ENCODE measurements around the gene CADPS. TPM values are rescaled to one million over a fixed set of nuclear protein-coding genes. Genes with fewer than 3 reads are reported as not detected.

Gene CADPS
- total RNA-seq, 1 experiment from 2014 or later, result not detected

- intact Hi-C loops (cut with micrococcal nuclease; ENCODE audit: unreplicated experiment), result no loop called here
- no peak overlapping the region for H3K27ac ChIP-seq (ENCODE audit: low read depth, low read length, poor library complexity, severe bottlenecking)
- no peaks in the 10 kb centered on the region for H3K36me3 ChIP-seq (ENCODE audit: insufficient read depth, low read length, poor library complexity, severe bottlenecking)
- no peak for DNase-seq (ENCODE audit: low spot score)
- no peaks in the 10 kb centered on the region for H3K9me3 ChIP-seq (ENCODE audit: low read depth, low read length, poor library complexity, severe bottlenecking)
- H3K27me3 ChIP-seq (replicated peaks; ENCODE audit: insufficient read depth, low read depth, low read length, poor library complexity), result no peaks in the 10 kb centered on the region
- H3K4me1 ChIP-seq (ENCODE audit: insufficient read depth, low read length, poor library complexity, severe bottlenecking), result no peaks in the 10 kb centered on the region
- no TSS peak for BruUV-seq (replicated peaks)
- H3K4me3 ChIP-seq (ENCODE audit: low read depth, low read length, poor library complexity, severe bottlenecking), result no peak overlapping the region
- ChIA-PET CTCF (no interaction called here), POLR2A (ENCODE audit: low non-redundant PET) (no interaction called here)
- TF ChIP-seq EZH2 (IDR thresholded peaks at IDR 0.05; ENCODE audit: borderline replicate concordance, low read depth, low read length, poor library complexity, severe bottlenecking) (no peak), CTCF (conservative IDR thresholded peaks at IDR 0.05; ENCODE audit: low read depth, low read length) (no peak)
Measured at GRCh38 chr3:62481962-62482361, 393.3 kb downstream of the CADPS start.

GRCh38 chr3:62480056-62480455, 395.2 kb downstream of the CADPS start:
- no peak for DNase-seq (ENCODE audit: low spot score)
- Histone ChIP-seq H3K9me3 (ENCODE audit: low read depth, low read length, poor library complexity, severe bottlenecking) (no peaks in the 10 kb centered on the region), H3K27ac (ENCODE audit: low read depth, low read length, poor library complexity, severe bottlenecking) (no peak overlapping the region), H3K27me3 (replicated peaks; ENCODE audit: insufficient read depth, low read depth, low read length, poor library complexity) (no peaks in the 10 kb centered on the region), H3K4me3 (ENCODE audit: low read depth, low read length, poor library complexity, severe bottlenecking) (no peak overlapping the region), H3K36me3 (ENCODE audit: insufficient read depth, low read length, poor library complexity, severe bottlenecking) (no peaks in the 10 kb centered on the region), H3K4me1 (ENCODE audit: insufficient read depth, low read length, poor library complexity, severe bottlenecking) (no peaks in the 10 kb centered on the region)
- ChIA-PET POLR2A (ENCODE audit: low non-redundant PET) (no interaction called here), CTCF (no interaction called here)
- no peak for TF ChIP-seq EZH2 (IDR thresholded peaks at IDR 0.05; ENCODE audit: borderline replicate concordance, low read depth, low read length, poor library complexity, severe bottlenecking)
- no peak for TF ChIP-seq CTCF (conservative IDR thresholded peaks at IDR 0.05; ENCODE audit: low read depth, low read length)
- intact Hi-C loops (cut with micrococcal nuclease; ENCODE audit: unreplicated experiment), result no loop called here
- BruUV-seq (replicated peaks), result no TSS peak

- no peaks in the 10 kb centered on the region for H3K36me3 ChIP-seq (ENCODE audit: insufficient read depth, low read length, poor library complexity, severe bottlenecking)
- H3K4me1 ChIP-seq (ENCODE audit: insufficient read depth, low read length, poor library complexity, severe bottlenecking), result no peaks in the 10 kb centered on the region
- no peak for TF ChIP-seq EZH2 (IDR thresholded peaks at IDR 0.05; ENCODE audit: borderline replicate concordance, low read depth, low read length, poor library complexity, severe bottlenecking)
- TF ChIP-seq CTCF (conservative IDR thresholded peaks at IDR 0.05; ENCODE audit: low read depth, low read length), result no peak
- H3K9me3 ChIP-seq (ENCODE audit: low read depth, low read length, poor library complexity, severe bottlenecking), result no peaks in the 10 kb centered on the region
- ChIA-PET CTCF (no interaction called here), POLR2A (ENCODE audit: low non-redundant PET) (no interaction called here)
- no TSS peak for BruUV-seq (replicated peaks)
- no peak overlapping the region for H3K27ac ChIP-seq (ENCODE audit: low read depth, low read length, poor library complexity, severe bottlenecking)
- no peak overlapping the region for H3K4me3 ChIP-seq (ENCODE audit: low read depth, low read length, poor library complexity, severe bottlenecking)
- no peaks in the 10 kb centered on the region for H3K27me3 ChIP-seq (replicated peaks; ENCODE audit: insufficient read depth, low read depth, low read length, poor library complexity)
- intact Hi-C loops (cut with micrococcal nuclease; ENCODE audit: unreplicated experiment), result no loop called here
- no peak for DNase-seq (ENCODE audit: low spot score)
Measured at GRCh38 chr3:62479326-62479725, 395.9 kb downstream of the CADPS start.

Data from A673 (cell line).